OCI-LY7 (cell line): Measurements from ENCODE around the gene FOLH1.
"Not testable (repeated sequence)": the region's sequence is repeated elsewhere in the genome, so short reads cannot be mapped to it uniquely, and the experiment has no call there.

ENCODE experiments used
- CTCF ChIP-seq: fragments of 200-600 bp; sonication (generic); conservative IDR thresholded peaks from 2 replicates; pipeline ENCODE4 v1.5.1; 2014; ENCODE audit warnings: mild to moderate bottlenecking, antibody characterized with exemption, low read length, moderate library complexity, mixed read lengths
- EZH2phosphoT487 ChIP-seq: fragments of 200-600 bp; sonication (generic); IDR thresholded peaks from 2 replicates; pipeline ENCODE4 v1.6.1; 2018; ENCODE audit warnings: low read depth, borderline replicate concordance, mild to moderate bottlenecking, mixed run types, antibody characterized with exemption, low read length, moderate library complexity, mixed read lengths

DNA sequence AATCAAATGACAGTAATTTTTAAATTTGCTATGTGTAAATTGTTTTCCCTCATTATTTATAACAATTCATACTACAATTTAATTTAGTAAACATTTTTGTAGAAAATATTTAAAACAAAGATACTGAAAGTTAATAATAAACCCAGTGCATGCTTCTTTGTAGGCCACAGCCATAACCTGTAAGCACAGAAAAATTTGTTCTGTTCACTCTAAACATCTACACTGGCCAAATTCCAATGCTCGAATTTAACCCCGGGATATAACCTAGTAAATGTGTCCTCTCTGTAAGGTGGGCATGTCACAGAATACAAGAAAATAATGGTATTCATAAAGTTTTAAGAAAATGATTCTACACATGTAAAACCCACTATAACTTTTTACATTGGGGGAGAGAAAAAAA is 22.2 kb downstream of the FOLH1 start:
- not testable (repeated sequence) for TF ChIP-seq CTCF, EZH2phosphoT487
